Ishikawa (cell line): Measurements from ENCODE around the gene ZNF554.

ENCODE experiments used
- CEBPB ChIP-seq: IDR thresholded peaks from 2 replicates; pipeline ENCODE4 v1.6.1; 2012
- CREB1 ChIP-seq: IDR thresholded peaks from 2 replicates; pipeline ENCODE4 v1.6.1; 2012; ENCODE audit warnings: low read depth
- EGR1 ChIP-seq: IDR thresholded peaks from 2 replicates; pipeline ENCODE4 v1.6.1; 2012
- EP300 ChIP-seq: IDR thresholded peaks from 2 replicates; pipeline ENCODE4 v1.6.1; 2012; ENCODE audit warnings: borderline replicate concordance
- FOXM1 ChIP-seq: IDR thresholded peaks from 2 replicates; pipeline ENCODE4 v1.6.1; 2012; ENCODE audit warnings: low read depth, borderline replicate concordance
- NFIC ChIP-seq: IDR thresholded peaks from 2 replicates; pipeline ENCODE4 v1.6.1; 2012
- RAD21 ChIP-seq: IDR thresholded peaks from 2 replicates; pipeline ENCODE4 v1.6.1; 2012; ENCODE audit warnings: low read depth
- REST ChIP-seq: IDR thresholded peaks from 2 replicates; pipeline ENCODE4 v1.6.1; 2012; ENCODE audit warnings: low read depth, mild to moderate bottlenecking
- TAF1 ChIP-seq: IDR thresholded peaks from 2 replicates; pipeline ENCODE4 v1.6.1; 2012; ENCODE audit warnings: low read depth, mild to moderate bottlenecking
- TCF12 ChIP-seq: IDR thresholded peaks from 2 replicates; pipeline ENCODE4 v1.6.1; 2012; ENCODE audit warnings: low read depth
- TEAD4 ChIP-seq: IDR thresholded peaks from 2 replicates; pipeline ENCODE4 v1.6.1; 2012
- USF1 ChIP-seq: IDR thresholded peaks from 2 replicates; pipeline ENCODE4 v1.6.1; 2012
- YY1 ChIP-seq: IDR thresholded peaks from 2 replicates; pipeline ENCODE4 v1.6.1; 2012; ENCODE audit warnings: low read depth
- ZBTB7A ChIP-seq: IDR thresholded peaks from 2 replicates; pipeline ENCODE4 v1.6.1; 2012; ENCODE audit warnings: low read depth
- TF ChIP-seq, protein P1 (sequence below): IDR thresholded peaks from 2 replicates; pipeline ENCODE4 v1.6.1; 2012

ZNF554 gene

DNA sequence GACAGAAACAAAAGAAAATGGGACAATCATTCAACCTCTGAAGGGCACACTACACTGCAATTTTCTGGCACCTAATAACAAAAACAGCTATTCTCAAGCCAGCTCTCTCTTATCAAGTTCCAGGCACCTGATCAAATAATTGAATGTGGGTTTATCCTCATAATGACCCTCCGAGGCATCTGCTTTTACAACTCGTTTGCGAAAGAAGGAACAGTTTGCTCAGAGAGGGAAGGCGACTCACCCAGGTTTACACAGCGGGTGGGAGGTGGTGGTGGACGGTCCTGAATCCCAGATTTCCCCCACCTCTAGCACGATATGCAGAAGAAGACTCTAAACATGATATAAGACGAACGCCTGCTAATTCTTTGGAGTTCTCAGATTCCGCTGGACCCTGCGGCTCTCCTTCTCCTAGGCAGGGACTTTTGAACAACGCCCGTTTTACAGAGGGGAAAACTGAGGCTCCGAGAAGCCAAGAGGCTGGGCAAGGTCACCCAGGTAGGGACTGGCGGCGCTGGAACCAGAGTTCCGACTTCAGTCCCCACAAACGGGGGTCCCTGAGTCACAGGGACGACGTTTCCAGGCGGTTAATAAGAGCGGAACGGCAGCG lies 37.2 kb upstream of the ZNF554 start:
- TF ChIP-seq CEBPB: no peak
- no peak for TF ChIP-seq NFIC
- TF ChIP-seq USF1: no peak
- TF ChIP-seq TEAD4: no peak
- TF ChIP-seq ZBTB7A: no peak
- TF ChIP-seq, protein P1, sequence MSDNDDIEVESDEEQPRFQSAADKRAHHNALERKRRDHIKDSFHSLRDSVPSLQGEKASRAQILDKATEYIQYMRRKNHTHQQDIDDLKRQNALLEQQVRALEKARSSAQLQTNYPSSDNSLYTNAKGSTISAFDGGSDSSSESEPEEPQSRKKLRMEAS: no peak

- peak; percentile 88 for TF ChIP-seq YY1
- peak; percentile 73 for TF ChIP-seq TCF12
- TF ChIP-seq USF1: peak; percentile 98
- TF ChIP-seq RAD21: no peak
- TF ChIP-seq CREB1: peak; percentile 94
- no peak for TF ChIP-seq ZBTB7A
- TF ChIP-seq NFIC: no peak
- TF ChIP-seq EP300: no peak
- no peak for TF ChIP-seq REST
- TF ChIP-seq TEAD4: no peak
- TF ChIP-seq CEBPB: no peak; the same call in 1 of the 2 replicates
- TF ChIP-seq TAF1: peak; percentile 65
- no peak for TF ChIP-seq FOXM1
- no peak for TF ChIP-seq EGR1
- TF ChIP-seq, protein P1: peak; percentile 100
These were observed 36.5 kb upstream of the ZNF554 start, which contains the start of gene SGTA for GRCh38 chr19:2782936-2783780. TSS of gene SGTA (minus strand) at chr19:2783273. CDS start at chr19:2769068, 14,205 bp downstream.

DNA sequence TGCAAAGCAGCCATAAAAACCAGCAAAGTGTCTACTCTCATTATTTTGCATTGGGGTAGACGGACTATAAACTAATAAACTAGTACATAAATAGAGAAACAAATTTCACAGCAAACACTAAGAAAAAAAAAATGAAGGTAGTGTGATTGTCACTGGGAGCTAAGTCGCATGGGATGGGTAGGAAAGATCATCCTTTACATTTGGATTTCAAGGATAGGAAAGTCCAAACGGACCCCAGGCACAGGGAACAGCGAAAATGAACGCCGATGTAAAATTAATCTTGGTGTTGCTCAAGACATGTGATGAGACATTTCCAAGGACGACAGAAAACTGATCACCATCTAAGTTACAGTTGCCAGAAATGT lies 35.9 kb upstream of the ZNF554 start:
- TF ChIP-seq TEAD4 (no peak), EGR1 (no peak), REST (no peak), NFIC (no peak), YY1 (no peak), ZBTB7A (no peak), TCF12 (no peak), FOXM1 (no peak), RAD21 (no peak), EP300 (no peak)
- TF ChIP-seq, protein P1: no peak

GRCh38 chr19:2785244-2785997 lies 34.2 kb upstream of the ZNF554 start, which contains the start of gene THOP1:
TSS of gene THOP1 (plus strand) at chr19:2785503. CDS start at chr19:2785663, 160 bp downstream.
- TF ChIP-seq, protein P1: peak; percentile 80
- no peak; the same call in 1 of the 2 replicates for TF ChIP-seq NFIC
- TF ChIP-seq CEBPB: no peak
- peak; percentile 86 for TF ChIP-seq TAF1
- peak; percentile 59; the same call in 1 of the 2 replicates for TF ChIP-seq YY1
- TF ChIP-seq CREB1: no peak
- no peak for TF ChIP-seq FOXM1
- 0 out of 2 replicates have a peak, but pooled peaks have one; percentile 23 for TF ChIP-seq USF1
- TF ChIP-seq EGR1: peak; percentile 93
- TF ChIP-seq EP300: no peak
- peak; percentile 81; the same call in 1 of the 2 replicates for TF ChIP-seq ZBTB7A
- TF ChIP-seq REST: no peak
- no peak for TF ChIP-seq TCF12
- TF ChIP-seq TEAD4: peak; percentile 19; the same call in 1 of the 2 replicates
